K562 (cell line): Measurements from ENCODE around the gene KPRP. TPM values are rescaled to one million over a fixed set of nuclear protein-coding genes. Genes with fewer than 3 reads are reported as not detected.

Experiments used
- ATAC-seq: fragments of 200-7000 bp; cut with Tn5 transposase; 3 replicates; pipeline ENCODE4 v1.9.1; 2020; ENCODE audit warnings: moderate library complexity
- BruUV-seq: library from RNA; stranded (reverse); fragments of 400-500 nt; replicated peaks from 2 replicates; lab custom pipeline; 2021; lab: Mats Ljungman, UMichigan
- CTCF ChIA-PET: fragments of 300-600 bp; formaldehyde crosslinking; extraction: SDS; loops from one replicate; lab custom pipeline; 2021; ENCODE audit warnings: low intra/inter-chr PET ratio; lab: Yijun Ruan, JAX
- POLR2A ChIA-PET: fragments of 300-600, 350-650 bp; sonication (Branson Sonifier 250); formaldehyde crosslinking; extraction: SDS; loops from one replicate; lab custom pipeline; 2021; ENCODE audit warnings: antibody characterized with exemption, inconsistent platforms; lab: Yijun Ruan, JAX
- DNase-seq, 4 experiments: peaks; one replicate each; pipeline versions ENCODE4 v3.0.0 to v3.0.0-alpha.2; 2011 to 2018; ENCODE audit warnings: low spot score in 3 of 4, mixed read lengths in 3 of 4; ENCODE audit errors: extremely low read depth in 1 of 4
- FAIRE-seq: peaks from 2 replicates; lab custom pipeline; 2011; peaks lifted over from hg19 to GRCh38; lab: Jason Lieb, UNC
- H2AFZ ChIP-seq: 2 replicates; pipeline ENCODE4 v1.6.0; 2011; ENCODE audit warnings: low read depth, low read length, control low read depth, inconsistent platforms
- H3K27ac ChIP-seq: fragments of 200-600 bp; 3 replicates; pipeline ENCODE4 v1.8.0; 2011; ENCODE audit warnings: low read depth, mild to moderate bottlenecking, control low read depth, inconsistent platforms, low read length, moderate library complexity, mixed read lengths; ENCODE audit errors: extremely low read depth
- H3K27me3 ChIP-seq, 2 experiments: fragments of 300-600 bp in 1 of 2; 2 replicates in 1 of 2; 3 replicates in 1 of 2; pipeline versions ENCODE4 v1.6.0 to v1.8.0; 2011; ENCODE audit warnings: inconsistent platforms in 2 of 2, low read length in 2 of 2, mild to moderate bottlenecking in 1 of 2, mixed read lengths in 1 of 2, moderate library complexity in 1 of 2; ENCODE audit not compliant: control insufficient read depth in 2 of 2, insufficient read depth in 2 of 2
- H3K36me3 ChIP-seq: fragments of 300-600 bp; 3 replicates; pipeline ENCODE4 v1.8.0; 2011; ENCODE audit warnings: mild to moderate bottlenecking, low read length, inconsistent platforms; ENCODE audit not compliant: control insufficient read depth, insufficient read depth
- H3K4me1 ChIP-seq, 2 experiments: fragments of 200-600 bp in 1 of 2; replicated peaks in 1 of 2; 2 replicates in 1 of 2; 3 replicates in 1 of 2; pipeline versions ENCODE4 v1.5.1 to v1.8.0; 2011; ENCODE audit warnings: inconsistent platforms in 2 of 2, low read length in 2 of 2, mild to moderate bottlenecking in 1 of 2, mixed read lengths in 1 of 2, moderate library complexity in 1 of 2; ENCODE audit not compliant: control insufficient read depth in 2 of 2, insufficient read depth in 2 of 2
- H3K4me2 ChIP-seq: 2 replicates; pipeline ENCODE4 v1.6.1; 2011; ENCODE audit warnings: low read length, control low read depth, inconsistent platforms, mixed read lengths; ENCODE audit not compliant: insufficient read depth
- H3K4me3 ChIP-seq: fragments of 200-600 bp; sonication (generic), shearing (Covaris generic); 2 replicates; pipeline ENCODE4 v1.5.1; 2016; ENCODE audit warnings: control low read depth, inconsistent platforms
- H3K79me2 ChIP-seq: fragments of 200-600 bp; 3 replicates; pipeline ENCODE4 v1.8.0; 2011; ENCODE audit warnings: low read length, inconsistent platforms; ENCODE audit not compliant: control insufficient read depth, insufficient read depth
- H3K9ac ChIP-seq, 2 experiments: 2 replicates each; pipeline versions ENCODE4 v1.6.0 to v1.6.1; 2011; ENCODE audit warnings: low read depth in 2 of 2, low read length in 2 of 2, control low read depth in 1 of 2, inconsistent platforms in 1 of 2, mild to moderate bottlenecking in 1 of 2, mixed read lengths in 1 of 2; ENCODE audit not compliant: insufficient read depth in 1 of 2
- H3K9me1 ChIP-seq: one replicate; pipeline ENCODE4 v1.6.0; 2011; ENCODE audit warnings: inconsistent platforms, mild to moderate bottlenecking, low read length, moderate library complexity; ENCODE audit not compliant: control insufficient read depth, insufficient read depth
- H3K9me3 ChIP-seq: replicated peaks from 2 replicates; pipeline ENCODE4 v1.5.1; 2011; ENCODE audit warnings: low read depth, low read length, inconsistent platforms; ENCODE audit not compliant: control insufficient read depth, insufficient read depth
- H4K20me1 ChIP-seq: replicated peaks from 2 replicates; pipeline ENCODE4 v1.6.1; 2011; ENCODE audit warnings: low read length, inconsistent platforms, mixed read lengths; ENCODE audit not compliant: control insufficient read depth, insufficient read depth
- ARHGAP35 ChIP-seq: fragments of 450-650 bp; IDR thresholded peaks from 2 replicates; pipeline ENCODE4 v1.6.1; 2018; ENCODE audit not compliant: partially characterized antibody
- ETS2 ChIP-seq: IDR thresholded peaks from 2 replicates; pipeline ENCODE4 v1.6.1; 2016; ENCODE audit warnings: borderline replicate concordance, missing genetic modification characterization, mild to moderate bottlenecking, moderate library complexity, missing compliant biosample characterization; ENCODE audit not compliant: poor library complexity, severe bottlenecking
- ETV1 ChIP-seq: fragments of 450-650 bp; conservative IDR thresholded peaks from 2 replicates; pipeline ENCODE4 v1.6.1; 2016; ENCODE audit warnings: missing genetic modification characterization, control low read depth, low read depth, missing compliant biosample characterization
- FOXK1 ChIP-seq: sonication (generic); formaldehyde crosslinking; IDR thresholded peaks from 2 replicates; pipeline ENCODE4 v1.8.0; 2022; ENCODE audit warnings: missing genetic modification reagents, mild to moderate bottlenecking, borderline replicate concordance
- FOXM1 ChIP-seq, 2 experiments: fragments of 450-650 bp in 1 of 2; sonication (generic) in 1 of 2; formaldehyde crosslinking in 1 of 2; IDR thresholded peaks; 2 replicates each; pipeline versions ENCODE4 v1.6.1 to v1.9.0; 2017 to 2022; ENCODE audit warnings: low read depth in 2 of 2, mild to moderate bottlenecking in 2 of 2, missing genetic modification reagents in 1 of 2, moderate library complexity in 1 of 2
- SMARCA5 ChIP-seq: fragments of 450-650 bp; IDR thresholded peaks from 2 replicates; pipeline ENCODE4 v1.6.1; 2016
- THRAP3 ChIP-seq: fragments of 450-650 bp; IDR thresholded peaks from 2 replicates; pipeline ENCODE4 v1.6.1; 2016; ENCODE audit warnings: mild to moderate bottlenecking, inconsistent platforms, borderline replicate concordance
- ZNF644 ChIP-seq: fragments of 200-800 bp; sonication (Bioruptor generic); IDR thresholded peaks from 2 replicates; pipeline ENCODE4 v1.6.1; 2016; ENCODE audit warnings: low read depth, missing genetic modification characterization, missing compliant biosample characterization
- ZNF655 ChIP-seq: fragments of 250-450 bp; sonication (Bioruptor Pico); IDR thresholded peaks from 2 replicates; pipeline ENCODE4 v1.5.0; 2021
- ZNF696 ChIP-seq: fragments of 250-450 bp; sonication (Bioruptor Pico); conservative IDR thresholded peaks from 2 replicates; pipeline ENCODE4 v1.4.0; 2020; ENCODE audit warnings: mild to moderate bottlenecking, moderate library complexity
- ZNF785 ChIP-seq: fragments of 250-450 bp; sonication (Bioruptor Pico); IDR thresholded peaks from 2 replicates; pipeline ENCODE4 v1.4.0; 2020; ENCODE audit warnings: mild to moderate bottlenecking
- WGBS: fragments of 100-300 bp; shearing (Covaris generic); methylation state at CpG from one replicate; pipeline ENCODE4 v1.1.6; 2016; ENCODE audit warnings: low coverage, mixed read lengths; ENCODE audit not compliant: insufficient coverage; ENCODE audit errors: missing lambda C conversion rate; 5-methylcytosine and 5-hydroxymethylcytosine counted together
- in situ Hi-C: fragments of 300-500 bp; cut with MboI; formaldehyde crosslinking; loops from 4 replicates; pipeline ENCODE4 v1.15.0; 2018; ENCODE audit warnings: inconsistent platforms, mixed read lengths
- intact Hi-C: fragments of 100-400 bp; cut with micrococcal nuclease; formaldehyde crosslinking; loops from 2 replicates; pipeline ENCODE4 v1.14.2; 2022
- polyA plus RNA-seq, 8 experiments: library from polyadenylated mRNA; depleted of rRNA in 4 of 8; stranded (reverse) in 5 of 8; unstranded in 3 of 8; fragments of >200 nt; fragmentation: Nextera tagmentation in 2 of 8; fragmentation: Illumina TruSeq in 1 of 8; extraction: Ambion mirVana in 2 of 8; extraction: Trizol in 1 of 8; gene quantifications; 2 replicates each; pipeline versions ENCODE4 v1.2.1 to v1.2.3, GENCODE V29; 2011 to 2014; ENCODE audit warnings: inconsistent platforms in 1 of 8, missing spikeins in 1 of 8
- total RNA-seq, 7 experiments: library from RNA; depleted of rRNA in 6 of 7; stranded (reverse); fragments of >200 nt in 6 of 7; fragmentation: Illumina TruSeq in 2 of 7; extraction: Trizol in 2 of 7; gene quantifications; 2 replicates each; pipeline versions ENCODE4 v1.2.1 to v1.2.3, GENCODE V29; 2011 to 2021; ENCODE audit warnings: low replicate concordance in 1 of 7

Gene KPRP
- total and polyA plus RNA-seq, 9 of the 15 experiments (the other 6 are each of a cell fraction or from before 2014, with no cell fraction given), result not detected

GRCh38 chr1:152786077-152786476 is 28.3 kb downstream of the KPRP start, which contains the start of gene LCE1E:
Gene LCE1E, plus strand, starts transcription at chr1:152786257. Its CDS starts 1,043 bp downstream, at chr1:152787300.
- H3K79me2 ChIP-seq, result no peaks in the 10 kb centered on the region
- H3K4me1 ChIP-seq, result no peaks in the 10 kb centered on the region
- DNase-seq, result no peak
- WGBS, result 0% methylated on average over 2 of the region's 2 CpGs
- no peaks in the 10 kb centered on the region for H3K9me3 ChIP-seq
- no peak for FAIRE-seq
- no peak for ATAC-seq
- TF ChIP-seq SMARCA5, result no peak
- no peak for TF ChIP-seq THRAP3
- no peak for TF ChIP-seq FOXK1
- no peak for TF ChIP-seq ARHGAP35
- no peak for TF ChIP-seq ETV1
- TF ChIP-seq ZNF696 (CRISPR knock-in tag), result no peak
- no peak for TF ChIP-seq ZNF644 (tag)
- no peak for TF ChIP-seq ZNF655
- TF ChIP-seq FOXM1 (IDR thresholded peaks at IDR 0.05; ENCODE audit: low read depth), result no peak
- no peak for TF ChIP-seq FOXM1 (CRISPR knock-in tag; IDR thresholded peaks at IDR 0.05; ENCODE audit: low read depth)
- no peak for TF ChIP-seq ETS2
- no peak for TF ChIP-seq ZNF785 (CRISPR knock-in tag)
- intact Hi-C loops, result no loop called here
- H3K9me1 ChIP-seq, result no peaks in the 10 kb centered on the region
- H3K36me3 ChIP-seq, result no peaks in the 10 kb centered on the region
- POLR2A ChIA-PET, result no interaction called here
- CTCF ChIA-PET, result no interaction called here
- BruUV-seq, result no TSS peak
- H2AFZ ChIP-seq, result no peak within 1 kb of the TSS
- in situ Hi-C loops, result no loop called here
- no peak within 1 kb of the TSS for H3K27ac ChIP-seq
- no peak within 1 kb of the TSS for H3K4me2 ChIP-seq
- no peak within 1 kb of the TSS for H3K9ac ChIP-seq
- no peaks in the 10 kb centered on the region for H4K20me1 ChIP-seq
- no peak within 1 kb of the TSS for H3K4me3 ChIP-seq
- peaks cover 0 to 6% of the 10 kb centered on the region in 2 experiments; a peak in 1 of 5 replicates for H3K27me3 ChIP-seq
